Nephron progenitor cell (in vitro differentiated cells): ENCODE data around the gene ANO6.
"Not testable (repeated sequence)": the region's sequence is repeated elsewhere in the genome, so short reads cannot be mapped to it uniquely, and the experiment has no call there.

Experiments used
- DNase-seq: peaks from one replicate; pipeline ENCODE4 v3.0.0; 2021
- H3K27ac Mint-ChIP-seq: 2 replicates; pipeline ENCODE4 v1.8.0; 2021; ENCODE audit warnings: mild to moderate bottlenecking, moderate library complexity, mixed read lengths
- H3K27me3 Mint-ChIP-seq: 2 replicates; pipeline ENCODE4 v1.8.0; 2021; ENCODE audit warnings: mild to moderate bottlenecking, low read depth, mixed read lengths; ENCODE audit not compliant: poor library complexity
- H3K36me3 Mint-ChIP-seq: 2 replicates; pipeline ENCODE4 v1.8.0; 2021; ENCODE audit warnings: low read depth, mixed read lengths
- H3K4me1 Mint-ChIP-seq: 2 replicates; pipeline ENCODE4 v1.8.0; 2021; ENCODE audit warnings: mixed read lengths
- H3K4me3 Mint-ChIP-seq: 2 replicates; pipeline ENCODE4 v1.8.0; 2021; ENCODE audit warnings: mild to moderate bottlenecking, moderate library complexity, mixed read lengths
- H3K9me3 Mint-ChIP-seq: 2 replicates; pipeline ENCODE4 v1.8.0; 2021; ENCODE audit warnings: mild to moderate bottlenecking, moderate library complexity, mixed read lengths
- CTCF ChIP-seq: fragments of 200-600 bp; sonication (generic); IDR thresholded peaks from 2 replicates; pipeline ENCODE4 v1.5.0; 2021; ENCODE audit warnings: antibody characterized with exemption

The ANO6 gene

GRCh38 chr12:45231515-45232145 lies 15.7 kb downstream of the ANO6 start:
- Mint-ChIP-seq H3K4me3 (no peak overlapping the region), H3K36me3 (peaks cover 31% of the 10 kb centered on the region), H3K9me3 (peaks cover 5% of the 10 kb centered on the region), H3K27ac (no peak overlapping the region), H3K27me3 (no peaks in the 10 kb centered on the region), H3K4me1 (peaks cover 43% of the 10 kb centered on the region)
- DNase-seq, result no peak
- no peak for TF ChIP-seq CTCF

- no peak for TF ChIP-seq CTCF
- no peaks in the 10 kb centered on the region for H3K27me3 Mint-ChIP-seq
- no peak overlapping the region for H3K27ac Mint-ChIP-seq
- DNase-seq, result no peak
- no peak overlapping the region for H3K4me3 Mint-ChIP-seq
- peaks cover 43% of the 10 kb centered on the region for H3K4me1 Mint-ChIP-seq
- H3K36me3 Mint-ChIP-seq, result peaks cover 35% of the 10 kb centered on the region
- H3K9me3 Mint-ChIP-seq, result peaks cover 11% of the 10 kb centered on the region
Measured at GRCh38 chr12:45232146-45232755, 16.4 kb downstream of the ANO6 start.

- Mint-ChIP-seq H3K27me3 (no peaks in the 10 kb centered on the region), H3K4me3 (no peak overlapping the region), H3K9me3 (peaks cover 17% of the 10 kb centered on the region), H3K36me3 (peaks cover 35% of the 10 kb centered on the region), H3K4me1 (peaks cover 43% of the 10 kb centered on the region), H3K27ac (peak overlapping the region; percentile 59)
- no peak for DNase-seq
- TF ChIP-seq CTCF, result no peak
Measured at GRCh38 chr12:45232756-45233372, 17.0 kb downstream of the ANO6 start.

GRCh38 chr12:45234139-45234865 lies 18.4 kb downstream of the ANO6 start:
- peaks cover 44% of the 10 kb centered on the region for H3K4me1 Mint-ChIP-seq
- no peak for TF ChIP-seq CTCF
- peak overlapping the region; percentile 85 for H3K27ac Mint-ChIP-seq
- no peak for DNase-seq
- H3K27me3 Mint-ChIP-seq, result no peaks in the 10 kb centered on the region
- H3K9me3 Mint-ChIP-seq, result peaks cover 29% of the 10 kb centered on the region
- peaks cover 40% of the 10 kb centered on the region for H3K36me3 Mint-ChIP-seq
- peak overlapping the region; percentile 16 for H3K4me3 Mint-ChIP-seq

- H3K27me3 Mint-ChIP-seq, result no peaks in the 10 kb centered on the region
- no peak for DNase-seq
- peaks cover 39% of the 10 kb centered on the region for H3K9me3 Mint-ChIP-seq
- H3K4me1 Mint-ChIP-seq, result peaks cover 50% of the 10 kb centered on the region
- TF ChIP-seq CTCF, result no peak
- H3K27ac Mint-ChIP-seq, result peak overlapping the region; percentile 85
- H3K4me3 Mint-ChIP-seq, result peak overlapping the region; percentile 16
- peaks cover 41% of the 10 kb centered on the region for H3K36me3 Mint-ChIP-seq
Measured at GRCh38 chr12:45235087-45236025, 19.5 kb downstream of the ANO6 start.

- DNase-seq, H3K27ac Mint-ChIP-seq, H3K27me3 Mint-ChIP-seq, H3K4me3 Mint-ChIP-seq: not testable (repeated sequence)
- Mint-ChIP-seq H3K36me3 (peaks cover 51% of the 10 kb centered on the region), H3K4me1 (peaks cover 49% of the 10 kb centered on the region), H3K9me3 (peaks cover 47% of the 10 kb centered on the region)
Measured at GRCh38 chr12:45236383-45236782, 20.5 kb downstream of the ANO6 start.
